Activated B cell treated with CpG ODN at 0.5 μM for 24 hours (primary cell): ENCODE measurements around the gene THSD4. TPM values are rescaled to one million over a fixed set of nuclear protein-coding genes. Genes with fewer than 3 reads are reported as not detected.

Source experiments
- ATAC-seq: fragments of 200-7000 bp; cut with Tn5 transposase; one replicate; pipeline ENCODE4 v1.10.0; 2021; ENCODE audit warnings: low read depth, mild to moderate bottlenecking, moderate library complexity
- CTCF ChIA-PET: fragments of 350-600 bp; sonication (Branson Sonifier 250); formaldehyde crosslinking; loops from one replicate; lab custom pipeline; 2021; ENCODE audit warnings: antibody characterized with exemption; lab: Charles Lee
- POLR2A ChIA-PET: fragments of 350-600 bp; sonication (Branson Sonifier 250); formaldehyde crosslinking; loops from one replicate; lab custom pipeline; 2021; ENCODE audit warnings: antibody characterized with exemption; lab: Charles Lee
- DNase-seq: peaks from one replicate; pipeline ENCODE4 v3.0.0; 2022
- H3K27ac Mint-ChIP-seq: one replicate; pipeline ENCODE4 v1.8.0; 2020; ENCODE audit warnings: mixed read lengths
- H3K27me3 Mint-ChIP-seq: one replicate; pipeline ENCODE4 v1.8.0; 2021; ENCODE audit warnings: mixed read lengths
- H3K36me3 Mint-ChIP-seq: one replicate; pipeline ENCODE4 v1.8.0; 2021; ENCODE audit warnings: low read depth, mixed read lengths
- H3K4me1 Mint-ChIP-seq: one replicate; pipeline ENCODE4 v1.8.0; 2021; ENCODE audit warnings: mixed read lengths
- H3K4me3 Mint-ChIP-seq: one replicate; pipeline ENCODE4 v1.8.0; 2020; ENCODE audit warnings: mild to moderate bottlenecking, mixed read lengths
- H3K9me3 Mint-ChIP-seq: one replicate; pipeline ENCODE4 v1.8.0; 2020; ENCODE audit warnings: mixed read lengths
- CTCF ChIP-seq: fragments of 200-600 bp; IDR thresholded peaks from one replicate; pipeline ENCODE4 v1.8.0; 2022; ENCODE audit warnings: antibody characterized with exemption, mild to moderate bottlenecking
- intact Hi-C: fragments of 100-400 bp; cut with micrococcal nuclease; formaldehyde crosslinking; loops from one replicate; pipeline ENCODE4 v1.15.1; 2024
- total RNA-seq: library from RNA; stranded (reverse); gene quantifications from 2 replicates; pipeline ENCODE4 v1.2.3, GENCODE V29; 2022

Gene THSD4
- total RNA-seq, 1 donor from 2014 or later = not detected

DNA sequence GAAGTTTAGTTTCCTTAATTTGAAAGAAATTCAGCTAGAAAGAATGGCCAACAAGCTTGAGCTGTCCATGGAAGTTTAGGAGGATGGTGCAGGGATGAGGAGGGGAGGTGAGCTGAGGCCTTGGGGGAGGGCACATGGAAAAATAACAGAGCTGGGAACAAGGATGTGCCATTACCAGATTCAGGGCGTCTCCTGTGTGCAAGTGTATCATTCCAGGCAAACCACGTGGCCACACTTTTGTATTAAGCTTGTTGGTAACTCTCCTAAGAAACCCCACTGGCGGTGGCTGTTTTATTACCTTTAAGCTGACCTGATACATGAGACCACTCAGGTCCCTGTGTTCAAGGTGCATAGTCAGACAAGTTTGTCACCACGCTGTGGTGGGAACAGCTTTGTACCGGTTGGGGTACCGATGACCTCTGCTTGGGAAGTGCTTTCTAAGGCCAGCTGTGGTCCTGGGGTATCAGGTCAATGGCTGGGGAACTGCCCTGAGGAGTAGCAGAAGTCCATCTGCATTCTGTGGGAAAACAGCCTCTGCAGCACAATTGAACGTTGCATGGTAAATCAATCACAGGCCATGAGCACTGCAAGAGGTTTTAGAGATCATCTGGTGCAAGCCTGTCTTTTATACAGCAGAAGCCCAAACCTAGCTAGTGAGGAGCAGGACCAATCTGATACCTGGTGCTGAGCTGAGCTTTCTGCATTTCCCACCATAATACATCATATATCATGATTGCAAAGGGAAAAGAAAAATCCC, 235.5 kb downstream of the THSD4 start:
- no peak for TF ChIP-seq CTCF
- ChIA-PET CTCF (no interaction called here), POLR2A (no interaction called here)
- no peaks in the 10 kb centered on the region for H3K9me3 Mint-ChIP-seq
- DNase-seq = no peak
- H3K4me1 Mint-ChIP-seq = no peaks in the 10 kb centered on the region
- intact Hi-C loops = no loop called here
- no peak for ATAC-seq
- no peaks in the 10 kb centered on the region for H3K36me3 Mint-ChIP-seq
- H3K27ac Mint-ChIP-seq = no peak overlapping the region
- peaks cover 4% of the 10 kb centered on the region for H3K27me3 Mint-ChIP-seq
- no peak overlapping the region for H3K4me3 Mint-ChIP-seq

DNA sequence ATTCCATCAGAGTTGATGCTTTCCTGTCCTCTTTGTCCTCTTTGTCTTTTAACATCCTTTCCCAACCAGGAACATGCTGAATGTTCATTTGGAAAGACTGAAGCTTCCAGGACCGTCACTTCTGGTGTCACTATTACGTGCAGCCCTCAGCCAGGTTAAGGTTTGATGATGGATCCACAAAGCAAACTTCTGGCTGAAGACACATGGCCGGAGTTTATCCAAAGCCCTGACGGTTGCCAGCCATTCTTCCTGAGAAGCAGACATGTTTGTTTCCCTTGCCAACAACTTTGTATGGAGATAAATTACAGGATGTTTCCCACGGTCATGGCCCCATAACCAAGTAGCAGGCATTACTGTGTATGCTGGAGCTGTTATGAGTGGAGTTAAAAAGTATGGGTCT, 236.9 kb downstream of the THSD4 start:
- intact Hi-C loops = no loop called here
- H3K4me3 Mint-ChIP-seq = no peak overlapping the region
- no peak for TF ChIP-seq CTCF
- no peak overlapping the region for H3K27ac Mint-ChIP-seq
- CTCF ChIA-PET = no interaction called here
- H3K27me3 Mint-ChIP-seq = peaks cover 8% of the 10 kb centered on the region
- H3K9me3 Mint-ChIP-seq = no peaks in the 10 kb centered on the region
- no peak for DNase-seq
- no peaks in the 10 kb centered on the region for H3K4me1 Mint-ChIP-seq
- no peaks in the 10 kb centered on the region for H3K36me3 Mint-ChIP-seq
- POLR2A ChIA-PET = no interaction called here
- no peak for ATAC-seq

- DNase-seq (no peak), ATAC-seq (no peak)
- no peaks in the 10 kb centered on the region for H3K4me1 Mint-ChIP-seq
- intact Hi-C loops = no loop called here
- H3K27me3 Mint-ChIP-seq = peaks cover 8% of the 10 kb centered on the region
- H3K9me3 Mint-ChIP-seq = no peaks in the 10 kb centered on the region
- no peaks in the 10 kb centered on the region for H3K36me3 Mint-ChIP-seq
- H3K27ac Mint-ChIP-seq = no peak overlapping the region
- no peak overlapping the region for H3K4me3 Mint-ChIP-seq
- no peak for TF ChIP-seq CTCF
- ChIA-PET POLR2A (no interaction called here), CTCF (no interaction called here)
Observed at GRCh38 chr15:71352765-71353164, 237.5 kb downstream of the THSD4 start.

DNA sequence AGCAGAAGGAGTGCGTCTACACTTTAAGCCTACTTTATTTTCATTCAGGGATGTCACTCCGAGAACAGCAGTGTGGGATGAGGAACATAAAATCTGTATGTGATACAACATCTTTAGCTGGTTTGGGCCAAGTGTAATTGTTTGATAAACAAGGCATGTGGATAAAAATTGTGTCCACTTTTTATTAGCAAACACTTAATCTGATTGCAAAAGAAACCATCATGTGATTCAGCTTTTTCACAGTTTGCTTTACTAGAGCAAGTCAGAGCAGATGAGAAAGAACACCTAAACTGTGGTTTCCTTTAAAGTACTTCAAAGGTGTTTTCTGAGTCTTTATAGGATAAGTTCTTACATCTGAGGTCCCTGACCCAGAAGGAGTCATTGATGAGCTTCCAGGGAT, 237.9 kb downstream of the THSD4 start:
- TF ChIP-seq CTCF = no peak
- DNase-seq (no peak), ATAC-seq (no peak)
- Mint-ChIP-seq H3K27ac (no peak overlapping the region), H3K4me3 (no peak overlapping the region), H3K9me3 (no peaks in the 10 kb centered on the region), H3K36me3 (no peaks in the 10 kb centered on the region), H3K4me1 (no peaks in the 10 kb centered on the region), H3K27me3 (peaks cover 8% of the 10 kb centered on the region)
- intact Hi-C loops = no loop called here
- CTCF ChIA-PET = no interaction called here
- POLR2A ChIA-PET = no interaction called here

DNA sequence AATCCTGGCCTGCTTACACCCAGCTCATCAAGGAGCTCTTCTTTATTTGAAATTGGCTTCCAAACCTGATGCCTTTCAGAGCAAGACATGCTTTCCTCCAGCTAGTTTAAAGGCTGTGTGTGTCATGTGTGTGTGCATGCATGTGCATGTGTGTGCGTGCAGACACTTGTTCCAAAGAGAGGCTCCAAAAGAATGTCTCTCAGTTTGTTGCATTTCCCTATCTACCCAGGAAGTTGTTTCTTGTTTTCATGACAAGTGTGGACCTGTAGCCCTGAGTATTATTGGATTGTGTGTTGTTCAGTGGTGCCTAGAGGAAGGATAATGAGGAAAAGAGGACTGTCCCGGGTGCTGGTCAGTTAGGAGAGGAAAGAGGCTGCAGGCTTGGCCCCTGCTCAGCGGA, 240.0 kb downstream of the THSD4 start:
- no peak for TF ChIP-seq CTCF
- ATAC-seq (no peak), DNase-seq (no peak)
- no peaks in the 10 kb centered on the region for H3K36me3 Mint-ChIP-seq
- no peaks in the 10 kb centered on the region for H3K4me1 Mint-ChIP-seq
- ChIA-PET POLR2A (no interaction called here), CTCF (no interaction called here)
- H3K9me3 Mint-ChIP-seq = no peaks in the 10 kb centered on the region
- intact Hi-C loops = no loop called here
- no peak overlapping the region for H3K4me3 Mint-ChIP-seq
- H3K27ac Mint-ChIP-seq = no peak overlapping the region
- peaks cover 8% of the 10 kb centered on the region for H3K27me3 Mint-ChIP-seq
